ENCODE data around the gene SLC35D1. TPM values are rescaled to one million over a fixed set of nuclear protein-coding genes. Genes with fewer than 3 reads are reported as not detected.
"Not testable (repeated sequence)": the region's sequence is repeated elsewhere in the genome, so short reads cannot be mapped to it uniquely, and the experiment has no call there.

Gene SLC35D1
- total and polyA plus RNA-seq, 10 of the 15 experiments (the other 5 are each of a cell fraction or from before 2014, with no cell fraction given) = 2.9 to 12.4 (median 8.6) TPM

GRCh38 chr1:66980745-66981367, 73.1 kb downstream of the SLC35D1 start:
- ATAC-seq (no peak), FAIRE-seq (no peak), DNase-seq (ENCODE audit: low read depth, low spot score) (no peak)
- ChIA-PET POLR2A (interaction anchor here (0.9 to 1.1 kb wide), 2 partner anchors 26 to 55 kb away, joined by 3 to 4 read pairs; no protein-coding TSS in a partner anchor), SMC1A (ENCODE audit: uncharacterized antibody, unreplicated experiment) (interaction anchor here (0.7 to 2.2 kb wide), 19 partner anchors 8 to 452 kb away, joined by 3 to 8 read pairs (median 4); no protein-coding TSS in a partner anchor), CTCF (interaction anchor here (0.5 to 2.0 kb wide), 9 partner anchors 9 to 519 kb away, joined by 3 to 12 read pairs (median 4); no protein-coding TSS in a partner anchor), RAD21 (ENCODE audit: unreplicated experiment) (interaction anchor here (0.8 to 2.2 kb wide), 7 partner anchors 15 to 234 kb away, joined by 3 to 12 read pairs (median 4); partner anchors contain the start of genes DNAI4 and MIER1)
- WGBS (ENCODE audit: insufficient coverage, insufficient replicate concordance, low lambda C conversion rate, missing lambda C conversion rate) = 89% methylated on average over 1 of the region's 1 CpG
- Histone ChIP-seq H3K4me1 (ENCODE audit: control insufficient read depth, insufficient read depth, low read length) (peaks cover 17% of the 10 kb centered on the region), H2AFZ (ENCODE audit: control insufficient read depth, low read depth, low read length) (no peak overlapping the region), H3K27me3 (replicated peaks in 1 of 2; ENCODE audit: control insufficient read depth in 2 of 2, insufficient read depth in 2 of 2, low read length in 1 of 2) (no peaks in the 10 kb centered on the region), H4K20me1 (ENCODE audit: control insufficient read depth, insufficient read depth) (no peaks in the 10 kb centered on the region), H3K27ac (ENCODE audit: control insufficient read depth, insufficient read depth) (no peak overlapping the region), H3K4me2 (ENCODE audit: control insufficient read depth, insufficient read depth) (no peak overlapping the region), H3K9me3 (replicated peaks; ENCODE audit: control insufficient read depth, insufficient read depth, low read length) (no peaks in the 10 kb centered on the region), H3K79me2 (ENCODE audit: control insufficient read depth, insufficient read depth, low read length) (no peaks in the 10 kb centered on the region), H3K36me3 (ENCODE audit: control insufficient read depth in 2 of 2, insufficient read depth in 2 of 2, low read length in 1 of 2) (peaks cover 0 to 16% of the 10 kb centered on the region in 2 experiments; a peak in 2 of 4 replicates), H3K9ac (ENCODE audit: control insufficient read depth, insufficient read depth, low read length) (no peak overlapping the region), H3K4me3 (no peak overlapping the region)
- no TSS peak for BruUV-seq (replicated peaks)
- TF ChIP-seq ZBTB40 (IDR thresholded peaks at IDR 0.05; ENCODE audit: borderline replicate concordance) (peak; percentile 77), NR2C2 (IDR thresholded peaks at IDR 0.05; ENCODE audit: borderline replicate concordance, control insufficient read depth, insufficient read length, low read depth) (no peak)
- in situ Hi-C loops (cut with MboI) (loop anchor here (10.0 kb wide), 1 partner anchor 444 kb away; no protein-coding TSS in a partner anchor), intact Hi-C loops (cut with micrococcal nuclease; ENCODE audit: unreplicated experiment) (loop anchor here (5.0 to 10.0 kb wide), 3 partner anchors 214 to 444 kb away; no protein-coding TSS in a partner anchor)

GRCh38 chr1:66979621-66980020, 74.3 kb downstream of the SLC35D1 start:
- H3K79me2 ChIP-seq (ENCODE audit: control insufficient read depth, insufficient read depth, low read length); H3K9me3 ChIP-seq (replicated peaks; ENCODE audit: control insufficient read depth, insufficient read depth, low read length); H2AFZ ChIP-seq (ENCODE audit: control insufficient read depth, low read depth, low read length); CTCF ChIA-PET; BruUV-seq (replicated peaks); RAD21 ChIA-PET (ENCODE audit: unreplicated experiment); H3K27me3 ChIP-seq (replicated peaks in 1 of 2; ENCODE audit: control insufficient read depth in 2 of 2, insufficient read depth in 2 of 2, low read length in 1 of 2); ATAC-seq; H3K4me3 ChIP-seq; DNase-seq (ENCODE audit: low read depth, low spot score); H3K9ac ChIP-seq (ENCODE audit: control insufficient read depth, insufficient read depth, low read length); FAIRE-seq; H3K4me2 ChIP-seq (ENCODE audit: control insufficient read depth, insufficient read depth); H3K27ac ChIP-seq (ENCODE audit: control insufficient read depth, insufficient read depth); H4K20me1 ChIP-seq (ENCODE audit: control insufficient read depth, insufficient read depth): not testable (repeated sequence)
- ChIA-PET SMC1A (ENCODE audit: uncharacterized antibody, unreplicated experiment) (interaction anchor here (0.6 kb wide), 1 partner anchor 403 kb away, joined by 3 read pairs; no protein-coding TSS in a partner anchor), POLR2A (interaction anchor here (1.0 kb wide), 1 partner anchor 46 kb away, joined by 4 read pairs; no protein-coding TSS in a partner anchor)
- intact Hi-C loops (cut with micrococcal nuclease; ENCODE audit: unreplicated experiment) = loop anchor here (5.0 to 10.0 kb wide), 3 partner anchors 212 to 445 kb away; no protein-coding TSS in a partner anchor
- WGBS (ENCODE audit: insufficient coverage, insufficient replicate concordance, low lambda C conversion rate, missing lambda C conversion rate) = 99% methylated on average over 11 of the region's 11 CpGs
- in situ Hi-C loops (cut with MboI) = loop anchor here (10.0 kb wide), 1 partner anchor 445 kb away; no protein-coding TSS in a partner anchor
- Histone ChIP-seq H3K4me1 (ENCODE audit: control insufficient read depth, insufficient read depth, low read length) (peaks cover 12% of the 10 kb centered on the region), H3K36me3 (ENCODE audit: control insufficient read depth in 2 of 2, insufficient read depth in 2 of 2, low read length in 1 of 2) (peaks cover 0 to 16% of the 10 kb centered on the region in 2 experiments; a peak in 2 of 4 replicates)
